ENCODE data around the gene DHRSX.
"Not testable (repeated sequence)": the region's sequence is repeated elsewhere in the genome, so short reads cannot be mapped to it uniquely, and the experiment has no call there.

The DHRSX gene

DNA sequence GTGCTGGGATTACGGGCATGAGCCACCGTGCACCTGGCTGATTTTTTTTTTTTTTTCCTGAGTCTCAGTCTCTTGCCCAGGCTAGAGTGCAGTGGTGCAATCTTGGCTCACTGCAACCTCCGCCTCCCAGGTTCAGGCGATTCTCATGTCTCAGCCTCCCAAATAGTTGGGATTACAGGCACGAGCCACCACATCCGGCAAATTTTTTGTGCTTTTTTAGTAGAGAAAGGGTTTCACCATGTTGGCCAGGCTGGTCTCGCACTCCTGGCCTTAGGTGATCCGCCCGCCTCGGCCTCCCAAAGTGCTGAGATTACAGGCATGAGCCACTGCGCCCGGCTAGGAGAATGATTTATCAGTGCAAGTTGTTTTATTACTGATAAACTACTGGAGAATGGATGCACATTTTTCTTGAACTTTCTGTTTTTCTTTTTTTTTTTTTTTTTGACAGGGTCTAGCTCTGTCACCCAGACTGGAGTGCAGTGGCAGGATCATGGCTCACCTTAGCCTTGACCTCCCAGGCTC lies 39.7 kb upstream of the DHRSX start:
- H3K9ac ChIP-seq: no peak overlapping the region
- H3K4me2 ChIP-seq: no peak overlapping the region
- H3K4me1 ChIP-seq: peaks cover 0 to 6% (median 0%) of the 10 kb centered on the region in 10 experiments; a peak in 1 of 20 replicates
- H3K9me3 ChIP-seq (replicated peaks in 1 of 11): peaks cover 2 to 10% (median 4%) of the 10 kb centered on the region in 11 experiments; a peak in 14 of 22 replicates
- no peak for TF ChIP-seq Cebpa-rat (IDR thresholded peaks at IDR 0.05)
- no peaks in the 10 kb centered on the region; a peak in 2 of 22 replicates for H3K27me3 ChIP-seq
- no peaks in the 10 kb centered on the region for H4K20me1 ChIP-seq
- no peak overlapping the region for H3K27ac ChIP-seq
- no peaks in the 10 kb centered on the region for H3K36me3 ChIP-seq
- no peak overlapping the region for H3K4me3 ChIP-seq

DNA sequence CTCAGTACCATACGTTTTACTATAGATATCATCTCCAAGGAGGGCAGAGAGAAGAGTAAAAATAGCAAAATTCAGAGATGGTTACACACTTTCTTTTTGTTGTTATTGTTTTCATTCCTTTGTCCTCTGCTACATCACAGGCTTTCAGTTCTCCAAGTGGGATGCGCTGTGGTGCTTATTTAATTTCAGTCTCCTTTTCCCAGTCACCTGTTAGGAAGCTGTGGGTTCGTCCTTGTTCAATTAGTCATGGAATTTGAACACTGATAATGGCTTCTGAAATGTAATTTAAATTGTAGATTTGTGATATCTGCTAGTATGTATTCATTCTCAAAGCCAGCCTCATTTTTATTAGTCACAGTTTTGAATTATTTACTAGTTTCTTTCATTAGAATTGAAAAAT lies 38.8 kb upstream of the DHRSX start:
- Histone ChIP-seq H3K9me3 (replicated peaks in 1 of 11) (peaks cover 0 to under 1% (median 0%) of the 10 kb centered on the region in 11 experiments; a peak in 1 of 22 replicates), H3K4me3 (no peak overlapping the region), H4K20me1 (no peaks in the 10 kb centered on the region), H3K36me3 (no peaks in the 10 kb centered on the region), H3K27ac (no peak overlapping the region), H3K27me3 (no peaks in the 10 kb centered on the region; a peak in 2 of 22 replicates), H3K4me1 (peaks cover 0 to 6% (median 0%) of the 10 kb centered on the region in 10 experiments; a peak in 1 of 20 replicates), H3K9ac (no peak overlapping the region), H3K4me2 (no peak overlapping the region)
- TF ChIP-seq Cebpa-rat (IDR thresholded peaks at IDR 0.05): no peak

DNA sequence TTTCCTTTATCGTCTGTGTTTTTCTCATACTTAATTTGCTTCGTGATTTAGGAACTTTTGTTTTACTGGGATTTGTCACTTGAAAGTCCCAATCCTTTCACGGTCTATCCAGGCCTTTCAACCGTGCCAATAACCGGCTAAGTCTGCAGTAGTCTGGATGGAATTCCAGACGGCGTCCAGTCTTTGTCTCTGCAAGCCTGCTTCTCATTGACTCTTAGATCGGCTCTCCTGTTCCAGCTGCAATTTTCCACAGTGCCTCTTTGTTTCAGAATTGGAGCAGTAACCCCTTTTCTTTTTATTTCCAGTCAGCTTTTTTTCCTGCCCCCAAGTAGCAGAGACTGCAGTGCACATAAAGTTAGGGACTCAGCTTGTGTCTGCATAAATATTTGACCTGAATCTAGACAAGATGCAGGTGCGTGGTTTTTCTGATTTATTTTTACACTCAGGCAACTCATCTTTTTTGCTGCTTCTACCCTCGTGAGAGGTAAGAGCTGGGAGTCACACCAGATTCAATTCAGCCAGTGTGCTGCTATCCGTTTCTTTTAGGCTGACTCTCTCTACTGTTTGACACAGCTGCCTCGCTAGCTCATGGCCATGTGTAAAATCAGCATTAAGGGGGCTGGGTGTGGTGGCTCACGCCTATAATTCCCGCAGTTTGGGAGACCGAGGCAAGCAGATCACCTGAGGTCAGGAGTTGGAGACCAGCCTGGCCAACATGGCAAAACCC lies 37.4 kb upstream of the DHRSX start:
- Histone ChIP-seq H3K9ac (no peak overlapping the region), H3K9me3 (replicated peaks in 1 of 11) (no peaks in the 10 kb centered on the region; a peak in 1 of 22 replicates), H3K36me3 (no peaks in the 10 kb centered on the region), H3K4me2 (no peak overlapping the region), H3K27ac (no peak overlapping the region), H4K20me1 (no peaks in the 10 kb centered on the region), H3K4me1 (peaks cover 0 to 4% (median 0%) of the 10 kb centered on the region in 10 experiments; a peak in 1 of 20 replicates), H3K27me3 (no peaks in the 10 kb centered on the region), H3K4me3 (no peak overlapping the region)
- no peak for TF ChIP-seq Cebpa-rat (IDR thresholded peaks at IDR 0.05)

DNA sequence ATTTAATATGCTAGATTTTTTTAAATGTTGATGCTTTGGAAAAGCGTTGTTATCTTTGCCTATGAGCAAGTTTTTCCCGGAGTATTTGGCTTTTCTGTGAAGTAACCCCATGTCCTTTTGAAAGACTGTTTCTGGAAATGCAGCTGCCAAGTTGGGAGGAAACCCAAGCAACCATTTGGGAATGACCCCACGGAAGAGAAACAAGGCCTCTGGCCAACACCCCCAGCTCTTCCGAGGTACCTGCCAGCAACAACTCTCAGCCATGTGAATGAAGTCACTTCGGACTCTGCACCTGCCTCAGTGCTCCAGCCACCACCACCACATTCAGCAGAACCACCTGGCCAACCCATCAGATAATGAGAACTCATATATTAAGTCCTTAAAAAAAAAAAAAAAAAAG lies 36.2 kb upstream of the DHRSX start:
- no peak for TF ChIP-seq Cebpa-rat (IDR thresholded peaks at IDR 0.05)

DNA sequence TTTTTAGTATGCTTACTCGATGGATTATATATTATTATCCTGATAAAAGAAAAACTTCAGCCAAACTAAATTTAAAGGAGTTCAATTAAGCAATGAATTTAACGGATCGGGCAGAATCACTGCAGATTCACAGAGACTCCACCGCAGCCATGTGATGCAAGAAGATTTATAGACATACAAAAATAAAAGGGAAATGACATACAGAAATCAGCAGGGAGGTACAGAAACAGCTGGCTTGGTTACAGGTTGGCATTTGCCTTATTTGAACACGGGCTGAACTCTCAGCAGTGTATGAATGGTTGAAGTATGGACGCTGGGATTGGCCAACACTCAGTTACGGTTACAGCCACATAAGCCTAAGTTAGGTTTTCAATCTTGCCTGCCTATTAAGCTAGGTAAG lies 35.4 kb upstream of the DHRSX start:
- Histone ChIP-seq H3K27me3 (no peaks in the 10 kb centered on the region), H4K20me1 (no peaks in the 10 kb centered on the region), H3K4me1 (no peaks in the 10 kb centered on the region), H3K27ac (no peak overlapping the region), H3K9ac (no peak overlapping the region), H3K9me3 (replicated peaks in 1 of 11) (no peaks in the 10 kb centered on the region; a peak in 1 of 22 replicates), H3K4me2 (no peak overlapping the region), H3K4me3 (no peak overlapping the region), H3K36me3 (no peaks in the 10 kb centered on the region)
- TF ChIP-seq Cebpa-rat (IDR thresholded peaks at IDR 0.05): no peak

More for the DNA sequence above, 36.2 kb upstream of the DHRSX start:
- H3K4me3 ChIP-seq: no peak overlapping the region
- no peak overlapping the region for H3K27ac ChIP-seq
- no peaks in the 10 kb centered on the region for H3K36me3 ChIP-seq
- no peak overlapping the region for H3K9ac ChIP-seq
- H4K20me1 ChIP-seq: no peaks in the 10 kb centered on the region
- H3K4me2 ChIP-seq: no peak overlapping the region
- no peaks in the 10 kb centered on the region; a peak in 1 of 22 replicates for H3K9me3 ChIP-seq (replicated peaks in 1 of 11)
- 0 out of 20 replicates have a peak, but pooled peaks cover 0 to 4% (median 0%) of the 10 kb centered on the region in 10 experiments for H3K4me1 ChIP-seq
- no peaks in the 10 kb centered on the region for H3K27me3 ChIP-seq

DNA sequence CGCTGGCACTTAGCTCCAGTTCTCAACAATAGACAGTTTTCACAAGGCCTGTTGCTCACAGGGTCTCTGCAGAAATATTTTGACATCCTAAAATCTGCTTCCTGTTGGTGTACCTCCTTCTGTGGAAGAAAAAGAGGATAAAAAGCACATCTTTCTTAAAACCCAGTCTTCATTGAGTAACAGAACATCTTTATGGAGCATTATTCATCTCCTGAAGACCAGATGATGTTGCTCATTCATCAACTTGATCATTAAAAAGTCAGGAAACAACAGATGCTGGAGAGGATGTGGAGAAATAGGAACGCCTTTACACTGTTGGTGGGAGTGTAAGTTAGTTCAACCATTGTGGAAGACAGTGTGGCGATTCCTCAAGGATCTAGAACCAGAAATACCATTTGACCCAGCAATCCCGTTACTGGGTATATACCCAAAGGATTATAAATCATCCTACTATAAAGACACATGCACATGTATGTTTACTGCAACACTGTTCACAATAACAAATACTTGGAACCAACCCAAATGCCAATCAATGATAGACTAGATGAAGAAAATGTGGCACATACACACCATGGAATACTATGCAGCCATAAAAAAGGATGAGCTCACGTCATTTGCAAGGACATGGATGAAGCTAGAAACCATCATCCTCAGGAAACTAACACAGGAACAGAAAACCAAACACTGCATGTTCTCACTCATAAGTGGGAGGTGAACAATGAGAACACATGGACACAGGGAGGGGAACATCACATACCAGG lies 33.7 kb upstream of the DHRSX start:
- H4K20me1 ChIP-seq; H3K27ac ChIP-seq; H3K9ac ChIP-seq; H3K4me2 ChIP-seq; H3K27me3 ChIP-seq; H3K36me3 ChIP-seq; H3K4me1 ChIP-seq; H3K4me3 ChIP-seq; H3K9me3 ChIP-seq (replicated peaks in 1 of 11): not testable (repeated sequence)

DNA sequence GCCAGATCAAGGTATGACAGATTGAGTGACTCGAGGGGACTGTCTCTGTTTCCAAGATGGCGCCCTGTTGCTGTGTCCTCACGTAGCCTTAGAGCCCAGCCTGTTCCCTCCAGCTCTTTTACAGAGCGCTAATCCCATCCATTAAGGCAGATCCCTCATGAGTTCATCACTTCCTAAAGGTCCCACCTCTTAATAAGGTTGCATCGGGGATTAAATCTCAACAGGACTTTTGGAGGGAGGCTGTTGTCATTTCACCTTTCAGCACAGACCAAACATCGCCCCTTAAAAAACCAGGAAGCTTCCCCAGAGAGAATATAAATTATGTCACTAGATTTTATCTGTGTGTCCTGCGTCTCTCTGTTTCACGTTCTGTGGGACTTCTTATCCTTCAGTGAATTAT lies 32.6 kb upstream of the DHRSX start:
- Histone ChIP-seq H3K4me1 (no peaks in the 10 kb centered on the region), H4K20me1 (no peaks in the 10 kb centered on the region), H3K9ac (no peak overlapping the region), H3K36me3 (no peaks in the 10 kb centered on the region), H3K27ac (no peak overlapping the region), H3K9me3 (replicated peaks in 1 of 11) (peaks cover 0 to 7% (median under 1%) of the 10 kb centered on the region in 11 experiments; a peak in 11 of 22 replicates), H3K4me3 (no peak overlapping the region), H3K4me2 (no peak overlapping the region), H3K27me3 (no peaks in the 10 kb centered on the region)
- no peak for TF ChIP-seq Cebpa-rat (IDR thresholded peaks at IDR 0.05)

DNA sequence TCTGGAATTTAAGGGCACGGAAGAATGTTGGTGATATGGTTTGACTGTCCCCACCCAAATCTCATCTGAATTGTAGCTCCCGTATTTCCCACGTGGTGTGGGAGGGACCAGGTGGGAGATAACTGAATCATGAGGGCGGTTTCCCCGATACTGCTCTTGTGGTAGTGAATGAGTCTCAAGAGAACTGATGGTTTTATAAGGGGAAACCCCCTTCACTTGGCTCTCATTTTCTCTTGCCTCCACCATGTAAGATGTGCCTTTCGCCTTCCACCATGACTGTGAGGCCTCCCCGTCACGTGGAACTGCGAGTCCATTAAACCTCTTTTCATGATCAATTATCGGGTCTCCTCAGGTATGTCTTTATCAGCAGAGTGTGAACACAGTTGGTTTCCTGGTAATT lies 25.6 kb upstream of the DHRSX start:
- Histone ChIP-seq H3K4me3 (no peak overlapping the region), H3K27ac (no peak overlapping the region), H3K27me3 (no peaks in the 10 kb centered on the region), H4K20me1 (no peaks in the 10 kb centered on the region), H3K9me3 (replicated peaks in 1 of 11) (peaks cover 14 to 48% (median 33%) of the 10 kb centered on the region in 11 experiments), H3K4me1 (peaks cover 5 to 14% (median 11%) of the 10 kb centered on the region in 10 experiments; a peak in 18 of 20 replicates), H3K9ac (no peak overlapping the region), H3K4me2 (no peak overlapping the region), H3K36me3 (no peaks in the 10 kb centered on the region)
- TF ChIP-seq Cebpa-rat (IDR thresholded peaks at IDR 0.05): no peak

DNA sequence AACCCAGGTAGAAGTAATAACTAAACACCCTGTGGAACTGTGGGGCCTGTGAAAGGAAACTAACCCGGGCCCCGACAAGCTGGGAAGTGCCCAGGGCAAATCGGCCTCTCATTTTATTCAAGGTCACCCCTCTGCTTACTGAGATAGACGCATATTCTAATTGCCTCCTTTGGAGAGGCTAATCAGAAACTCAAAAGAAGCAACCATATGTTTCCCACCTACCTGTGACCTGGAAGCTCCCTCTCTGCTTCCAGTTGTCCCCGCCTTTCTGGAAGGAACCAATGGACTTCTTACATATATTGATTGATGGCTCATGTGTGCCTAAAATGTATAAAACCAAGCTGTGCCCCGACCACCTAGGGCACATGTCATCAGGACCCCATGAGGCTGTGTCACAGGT lies 23.1 kb upstream of the DHRSX start:
- Histone ChIP-seq H3K4me2 (no peak overlapping the region), H3K4me3 (no peak overlapping the region), H3K36me3 (no peaks in the 10 kb centered on the region), H3K9ac (no peak overlapping the region), H4K20me1 (no peaks in the 10 kb centered on the region), H3K27ac (no peak overlapping the region), H3K9me3 (replicated peaks in 1 of 11) (peaks cover 14 to 46% (median 33%) of the 10 kb centered on the region in 11 experiments), H3K4me1 (peaks cover 13 to 22% (median 18%) of the 10 kb centered on the region in 10 experiments; a peak in 18 of 20 replicates), H3K27me3 (no peaks in the 10 kb centered on the region)
- no peak for TF ChIP-seq Cebpa-rat (IDR thresholded peaks at IDR 0.05)
